PFSK-1 (cell line): Measurements from ENCODE around the gene INTS12.

Source experiments
- FOXP2 ChIP-seq: optimal IDR thresholded peaks from 2 replicates; pipeline ENCODE3; 2011; ENCODE audit warnings: borderline replicate concordance, control low read depth, inconsistent platforms; ENCODE audit not compliant: insufficient read depth; ENCODE audit errors: extremely low read length, extremely low read depth
- POLR2AphosphoS5 ChIP-seq: IDR thresholded peaks from 2 replicates; pipeline ENCODE4 v1.6.1; 2012; ENCODE audit warnings: low read depth, mild to moderate bottlenecking, control low read depth, low read length, moderate library complexity
- SIN3A ChIP-seq: IDR thresholded peaks from 2 replicates; pipeline ENCODE4 v1.6.1; 2012; ENCODE audit warnings: mild to moderate bottlenecking, low read length, moderate library complexity, borderline replicate concordance; ENCODE audit not compliant: insufficient read depth
- TAF1 ChIP-seq: IDR thresholded peaks from 2 replicates; pipeline ENCODE4 v1.6.1; 2012; ENCODE audit warnings: low read length, control low read depth, borderline replicate concordance; ENCODE audit not compliant: insufficient read depth
- TF ChIP-seq, protein P1 (sequence below), 2 experiments: IDR thresholded peaks; 2 replicates each; pipeline versions ENCODE4 v1.6.1 to v1.8.0; 2011 to 2012; ENCODE audit warnings: low read depth in 2 of 2, low read length in 2 of 2, control low read depth in 1 of 2, inconsistent platforms in 1 of 2, mild to moderate bottlenecking in 1 of 2, moderate library complexity in 1 of 2; ENCODE audit not compliant: insufficient read depth in 1 of 2

The INTS12 gene

DNA sequence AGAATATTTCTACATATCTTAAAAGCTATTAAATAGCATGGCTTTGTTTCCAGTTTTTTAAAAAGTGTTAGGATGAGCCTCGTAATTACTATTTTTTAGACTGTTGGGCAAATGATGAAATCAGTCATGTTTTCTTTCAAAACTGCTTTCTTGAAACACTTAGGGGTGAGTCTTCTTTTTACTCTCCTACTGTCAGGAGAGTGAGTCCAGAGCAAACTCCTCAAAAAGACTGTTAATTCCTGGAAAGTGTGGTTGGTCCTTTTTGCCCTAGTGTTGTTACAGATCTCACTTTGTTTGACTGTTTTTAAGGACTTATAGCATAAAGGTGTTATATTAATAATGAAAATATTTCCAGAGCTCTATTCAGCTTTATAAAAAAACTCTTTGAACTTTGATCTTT lies 6.4 kb upstream of the INTS12 start:
- TF ChIP-seq POLR2AphosphoS5 = no peak
- TF ChIP-seq FOXP2 = no peak
- TF ChIP-seq, protein P1, sequence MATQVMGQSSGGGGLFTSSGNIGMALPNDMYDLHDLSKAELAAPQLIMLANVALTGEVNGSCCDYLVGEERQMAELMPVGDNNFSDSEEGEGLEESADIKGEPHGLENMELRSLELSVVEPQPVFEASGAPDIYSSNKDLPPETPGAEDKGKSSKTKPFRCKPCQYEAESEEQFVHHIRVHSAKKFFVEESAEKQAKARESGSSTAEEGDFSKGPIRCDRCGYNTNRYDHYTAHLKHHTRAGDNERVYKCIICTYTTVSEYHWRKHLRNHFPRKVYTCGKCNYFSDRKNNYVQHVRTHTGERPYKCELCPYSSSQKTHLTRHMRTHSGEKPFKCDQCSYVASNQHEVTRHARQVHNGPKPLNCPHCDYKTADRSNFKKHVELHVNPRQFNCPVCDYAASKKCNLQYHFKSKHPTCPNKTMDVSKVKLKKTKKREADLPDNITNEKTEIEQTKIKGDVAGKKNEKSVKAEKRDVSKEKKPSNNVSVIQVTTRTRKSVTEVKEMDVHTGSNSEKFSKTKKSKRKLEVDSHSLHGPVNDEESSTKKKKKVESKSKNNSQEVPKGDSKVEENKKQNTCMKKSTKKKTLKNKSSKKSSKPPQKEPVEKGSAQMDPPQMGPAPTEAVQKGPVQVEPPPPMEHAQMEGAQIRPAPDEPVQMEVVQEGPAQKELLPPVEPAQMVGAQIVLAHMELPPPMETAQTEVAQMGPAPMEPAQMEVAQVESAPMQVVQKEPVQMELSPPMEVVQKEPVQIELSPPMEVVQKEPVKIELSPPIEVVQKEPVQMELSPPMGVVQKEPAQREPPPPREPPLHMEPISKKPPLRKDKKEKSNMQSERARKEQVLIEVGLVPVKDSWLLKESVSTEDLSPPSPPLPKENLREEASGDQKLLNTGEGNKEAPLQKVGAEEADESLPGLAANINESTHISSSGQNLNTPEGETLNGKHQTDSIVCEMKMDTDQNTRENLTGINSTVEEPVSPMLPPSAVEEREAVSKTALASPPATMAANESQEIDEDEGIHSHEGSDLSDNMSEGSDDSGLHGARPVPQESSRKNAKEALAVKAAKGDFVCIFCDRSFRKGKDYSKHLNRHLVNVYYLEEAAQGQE (IDR thresholded peaks at IDR 0.05; ENCODE audit: insufficient read depth in 1 of 2, low read depth in 2 of 2, low read length in 2 of 2) = no peak

DNA sequence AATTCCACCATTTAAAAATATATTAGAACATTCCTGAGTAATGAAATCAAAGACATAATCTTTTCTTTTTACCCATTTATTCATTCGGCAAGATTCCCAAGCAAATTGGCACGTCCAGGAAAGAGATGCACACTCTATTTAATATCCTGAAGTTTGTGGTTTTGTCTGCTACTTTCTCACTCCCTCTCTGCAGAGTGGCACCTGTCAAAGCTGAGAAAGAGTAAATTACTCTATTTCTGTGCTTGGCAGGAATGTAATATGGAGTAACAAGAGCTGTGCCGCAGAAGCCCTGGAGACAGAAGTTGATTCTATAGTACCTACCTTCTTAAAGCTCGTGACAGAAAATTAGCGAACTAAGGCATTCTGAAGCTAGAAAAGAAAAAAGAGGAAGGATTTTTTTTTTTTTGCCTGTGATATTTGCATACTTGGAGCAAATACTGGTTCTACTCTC lies 5.6 kb upstream of the INTS12 start:
- TF ChIP-seq, protein P1 (IDR thresholded peaks at IDR 0.05; ENCODE audit: insufficient read depth in 1 of 2, low read depth in 2 of 2, low read length in 2 of 2) = no peak
- no peak for TF ChIP-seq TAF1
- no peak for TF ChIP-seq FOXP2
- TF ChIP-seq SIN3A = no peak
- no peak for TF ChIP-seq POLR2AphosphoS5

DNA sequence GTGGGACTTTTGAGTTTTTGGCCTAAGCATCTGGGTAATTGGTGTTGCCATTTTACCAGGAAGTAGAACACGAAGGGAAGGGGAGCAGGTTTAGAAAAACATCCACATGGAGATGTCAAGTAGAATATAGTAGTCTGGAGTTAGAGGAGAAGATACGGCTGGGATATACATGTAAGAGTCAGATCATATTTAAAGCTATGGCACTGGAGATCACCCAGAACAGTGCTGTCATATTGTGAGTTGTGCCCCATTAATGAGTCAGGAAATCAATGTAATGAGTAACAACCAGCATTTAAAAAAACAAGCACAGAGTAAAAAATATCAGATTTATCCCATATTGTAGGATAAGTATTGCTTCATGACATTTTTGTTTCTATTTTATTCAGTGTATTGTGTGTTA lies 4.3 kb upstream of the INTS12 start:
- TF ChIP-seq FOXP2 = no peak
- TF ChIP-seq SIN3A = no peak
- TF ChIP-seq, protein P1 (IDR thresholded peaks at IDR 0.05; ENCODE audit: insufficient read depth in 1 of 2, low read depth in 2 of 2, low read length in 2 of 2) = no peak
- TF ChIP-seq POLR2AphosphoS5 = no peak
- TF ChIP-seq TAF1 = no peak

DNA sequence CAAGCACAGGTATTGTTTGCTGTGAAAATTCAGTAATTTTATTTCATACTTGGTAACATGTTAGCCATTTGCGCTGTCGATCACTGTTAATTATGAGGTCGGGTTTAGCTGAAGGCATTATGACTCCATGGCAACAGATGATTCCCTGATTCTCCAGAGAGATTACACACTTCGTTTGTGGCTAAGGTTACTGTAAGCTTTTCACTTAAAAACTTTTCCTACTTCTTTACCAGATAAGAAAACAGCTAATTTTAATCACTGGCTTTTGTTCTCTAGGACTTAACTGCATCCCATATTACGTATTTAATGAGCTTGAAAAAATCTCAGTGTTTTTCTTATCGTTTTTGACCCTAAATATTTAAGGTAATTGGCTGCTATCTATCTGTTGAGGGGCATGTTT lies 2.2 kb upstream of the INTS12 start:
- TF ChIP-seq FOXP2 (no peak), TAF1 (no peak), POLR2AphosphoS5 (no peak), SIN3A (no peak)
- TF ChIP-seq, protein P1 (IDR thresholded peaks at IDR 0.05; ENCODE audit: insufficient read depth in 1 of 2, low read depth in 2 of 2, low read length in 2 of 2) = no peak

DNA sequence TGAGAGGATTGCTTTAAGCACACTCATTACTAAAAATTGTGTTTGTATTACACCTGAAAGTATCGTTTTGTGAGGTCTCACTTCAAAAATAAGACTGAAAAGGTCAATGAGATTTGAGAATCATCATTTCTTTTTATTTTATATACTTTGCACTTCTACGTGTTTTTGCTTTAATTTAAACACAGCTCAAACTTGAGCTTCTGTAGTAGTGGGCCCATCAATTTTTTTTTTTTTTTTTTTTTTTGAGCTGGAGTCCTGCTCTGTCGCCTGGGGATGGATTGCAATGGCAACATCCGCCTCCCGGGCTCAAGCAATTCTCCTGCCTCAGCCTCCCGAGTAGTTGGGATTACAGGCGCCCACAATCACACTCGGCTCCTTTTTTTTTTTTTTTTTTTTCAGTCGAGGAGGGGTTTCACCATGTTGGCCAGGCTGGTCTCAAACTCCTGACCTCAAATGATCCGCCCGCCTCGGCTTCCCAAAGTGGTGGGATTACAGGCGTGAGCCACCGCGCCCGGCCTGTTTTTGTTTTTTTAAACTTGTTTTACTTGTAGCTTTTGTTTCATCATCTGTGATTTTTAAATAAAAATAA lies 1.6 kb upstream of the INTS12 start:
- TF ChIP-seq SIN3A = no peak
- TF ChIP-seq FOXP2 = no peak
- TF ChIP-seq, protein P1 (IDR thresholded peaks at IDR 0.05; ENCODE audit: insufficient read depth in 1 of 2, low read depth in 2 of 2, low read length in 2 of 2) = no peak
- TF ChIP-seq TAF1 = no peak
